WTC11 (cell line): ENCODE data around the gene PIK3R6.

Experiments
- CTCF ChIP-seq: fragments of 200-600 bp; IDR thresholded peaks from 2 replicates; pipeline ENCODE4 v1.8.0; 2022; ENCODE audit warnings: antibody characterized with exemption
- ELF4 ChIP-seq: sonication (generic); formaldehyde crosslinking; IDR thresholded peaks from 2 replicates; pipeline ENCODE4 v1.8.1; 2022; ENCODE audit warnings: low read depth, mild to moderate bottlenecking, moderate library complexity, missing genetic modification reagents
- ERG ChIP-seq: fragments of 250-450 bp; sonication (Bioruptor Pico); IDR thresholded peaks from 2 replicates; pipeline ENCODE4 v1.8.0; 2021; ENCODE audit warnings: mild to moderate bottlenecking
- ESRRA ChIP-seq: sonication (generic); formaldehyde crosslinking; IDR thresholded peaks from 2 replicates; pipeline ENCODE4 v1.8.1; 2022; ENCODE audit warnings: mild to moderate bottlenecking, missing genetic modification reagents, borderline replicate concordance
- ETV6 ChIP-seq: sonication (generic); formaldehyde crosslinking; IDR thresholded peaks from 2 replicates; pipeline ENCODE4 v1.8.1; 2022; ENCODE audit warnings: mild to moderate bottlenecking, missing genetic modification reagents
- NR1H2 ChIP-seq: sonication (generic); formaldehyde crosslinking; IDR thresholded peaks from 2 replicates; pipeline ENCODE4 v1.9.0; 2021; ENCODE audit warnings: mild to moderate bottlenecking, moderate library complexity, missing genetic modification reagents
- SMAD3 ChIP-seq: sonication (generic); formaldehyde crosslinking; IDR thresholded peaks from 2 replicates; pipeline ENCODE4 v1.8.0; 2022; ENCODE audit warnings: missing genetic modification reagents, mild to moderate bottlenecking, borderline replicate concordance
- TCF7 ChIP-seq: sonication (generic); formaldehyde crosslinking; IDR thresholded peaks from 2 replicates; pipeline ENCODE4 v1.8.0; 2022; ENCODE audit warnings: mild to moderate bottlenecking, low read depth, missing genetic modification reagents, moderate library complexity
- USF1 ChIP-seq: sonication (generic); formaldehyde crosslinking; IDR thresholded peaks from 2 replicates; pipeline ENCODE4 v1.8.0; 2022; ENCODE audit warnings: mild to moderate bottlenecking, missing genetic modification reagents
- ZNF263 ChIP-seq: sonication (generic); formaldehyde crosslinking; IDR thresholded peaks from 2 replicates; pipeline ENCODE4 v1.8.1; 2022; ENCODE audit warnings: low read depth, mild to moderate bottlenecking, moderate library complexity, missing genetic modification reagents
- TF ChIP-seq, protein P1 (sequence below): sonication (generic); formaldehyde crosslinking; IDR thresholded peaks from 2 replicates; pipeline ENCODE4 v1.8.1; 2023; ENCODE audit warnings: mild to moderate bottlenecking, moderate library complexity, missing genetic modification reagents

DNA sequence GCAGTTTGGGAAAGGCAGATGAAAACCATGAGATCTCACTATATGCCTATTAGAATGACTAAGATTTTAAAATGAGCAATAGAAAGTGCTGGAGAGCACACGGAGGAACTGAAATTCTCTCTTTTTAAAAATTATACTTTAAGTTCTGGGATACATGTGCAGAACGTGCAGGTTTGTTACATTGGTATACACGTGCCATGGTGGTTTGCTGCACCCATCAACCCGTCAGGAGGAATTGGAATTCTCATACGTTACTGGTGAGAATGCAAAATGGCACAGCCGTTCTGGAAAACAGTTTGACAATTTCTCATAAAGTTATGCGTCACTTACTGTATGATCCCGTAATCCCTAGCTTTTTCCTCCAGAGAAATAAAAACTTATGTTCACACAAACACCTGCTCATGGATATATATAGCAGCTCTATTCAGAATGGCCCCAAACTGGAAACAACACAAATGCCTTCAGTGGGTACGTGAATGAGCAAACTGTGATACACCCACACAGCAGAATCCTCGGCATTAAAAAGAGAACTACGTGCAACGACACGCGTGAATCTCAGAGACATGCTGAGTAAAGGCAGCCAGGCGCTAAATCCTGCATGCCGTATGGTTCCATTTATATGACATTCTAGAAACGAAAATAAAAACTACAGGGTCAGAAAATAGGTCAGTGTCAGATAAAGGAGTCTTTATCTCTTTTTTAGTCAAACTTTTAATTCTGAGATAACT lies 11.8 kb downstream of the PIK3R6 start:
- no peak for TF ChIP-seq USF1 (CRISPR knock-in tag)
- no peak for TF ChIP-seq CTCF
- TF ChIP-seq, protein P1, sequence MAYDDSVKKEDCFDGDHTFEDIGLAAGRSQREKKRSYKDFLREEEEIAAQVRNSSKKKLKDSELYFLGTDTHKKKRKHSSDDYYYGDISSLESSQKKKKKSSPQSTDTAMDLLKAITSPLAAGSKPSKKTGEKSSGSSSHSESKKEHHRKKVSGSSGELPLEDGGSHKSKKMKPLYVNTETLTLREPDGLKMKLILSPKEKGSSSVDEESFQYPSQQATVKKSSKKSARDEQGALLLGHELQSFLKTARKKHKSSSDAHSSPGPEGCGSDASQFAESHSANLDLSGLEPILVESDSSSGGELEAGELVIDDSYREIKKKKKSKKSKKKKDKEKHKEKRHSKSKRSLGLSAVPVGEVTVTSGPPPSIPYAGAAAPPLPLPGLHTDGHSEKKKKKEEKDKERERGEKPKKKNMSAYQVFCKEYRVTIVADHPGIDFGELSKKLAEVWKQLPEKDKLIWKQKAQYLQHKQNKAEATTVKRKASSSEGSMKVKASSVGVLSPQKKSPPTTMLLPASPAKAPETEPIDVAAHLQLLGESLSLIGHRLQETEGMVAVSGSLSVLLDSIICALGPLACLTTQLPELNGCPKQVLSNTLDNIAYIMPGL = no peak
- TF ChIP-seq ESRRA (CRISPR knock-in tag) = no peak
- no peak for TF ChIP-seq ETV6 (CRISPR knock-in tag)
- no peak for TF ChIP-seq SMAD3
- no peak for TF ChIP-seq ERG (CRISPR knock-in tag)
- TF ChIP-seq ZNF263 (CRISPR knock-in tag) = no peak
- no peak for TF ChIP-seq ELF4 (CRISPR knock-in tag)
- no peak for TF ChIP-seq NR1H2
- no peak for TF ChIP-seq TCF7
